Measurements from ENCODE around the gene ITIH4. TPM values are rescaled to one million over a fixed set of nuclear protein-coding genes. Genes with fewer than 3 reads are reported as not detected.
A peak's percentile ranks its signal among the peaks of the same experiment; 100 is the strongest.
"Not testable (repeated sequence)": the region's sequence is repeated elsewhere in the genome, so short reads cannot be mapped to it uniquely, and the experiment has no call there.

Gene ITIH4
- total and polyA plus RNA-seq, 4 donors = 25.0 to 368 (median 72.1) TPM

DNA sequence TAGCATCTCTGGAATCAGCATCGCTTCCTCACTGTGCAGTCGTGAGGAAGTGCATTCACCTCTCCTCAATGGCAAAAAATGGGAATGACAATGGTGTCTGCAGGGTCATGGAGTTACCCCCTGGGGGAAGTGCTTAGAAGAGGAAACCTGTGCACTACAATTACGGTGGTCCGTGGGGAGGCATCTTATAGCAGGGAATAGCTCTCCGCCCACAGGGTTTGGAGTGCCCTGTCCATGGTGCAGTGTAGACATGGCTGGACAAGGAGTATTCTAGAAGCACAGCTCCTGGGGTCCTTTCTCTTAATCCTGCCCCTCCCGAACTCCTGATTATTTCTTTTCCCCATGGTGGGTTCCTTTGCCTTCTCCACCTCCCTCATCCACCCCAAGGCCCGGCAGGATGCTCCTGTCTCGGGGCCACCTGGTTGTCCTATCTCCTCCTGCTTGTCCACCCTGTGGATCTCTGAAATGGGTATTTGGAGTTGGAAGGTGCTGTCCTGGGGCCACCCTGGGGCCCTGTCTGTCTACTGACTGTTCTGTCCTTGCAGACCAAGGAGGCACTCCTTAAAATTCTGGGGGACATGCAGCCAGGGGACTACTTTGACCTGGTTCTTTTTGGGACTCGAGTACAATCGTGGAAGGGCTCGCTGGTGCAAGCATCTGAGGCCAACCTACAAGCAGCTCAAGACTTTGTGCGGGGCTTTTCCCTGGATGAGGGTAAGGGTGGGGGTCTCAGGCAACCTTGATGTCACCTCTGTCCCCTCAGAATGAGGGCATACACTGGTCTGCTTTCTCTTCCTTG, 47.9 kb downstream of the ITIH4 start:
- 66 to 68% methylated on average over 12 of the region's 12 CpGs for WGBS, 2 donors
- ATAC-seq (ENCODE audit: low FRiP score) (no peak), DNase-seq (peak in 1 of 2 donors; percentile 61)
- Histone ChIP-seq H3K4me1 (ENCODE audit: control insufficient read depth in 1 of 2, insufficient read depth in 2 of 2, low read length in 2 of 2) (no peaks in the 10 kb centered on the region), H3K27me3 (ENCODE audit: control insufficient read depth in 1 of 2, insufficient read depth in 2 of 2, low read length in 1 of 2) (no peaks in the 10 kb centered on the region), H3K36me3 (ENCODE audit: control insufficient read depth in 1 of 2, insufficient read depth in 2 of 2, low read length in 1 of 2) (no peaks in the 10 kb centered on the region), H3K9me3 (ENCODE audit: control insufficient read depth, low read length) (no peaks in the 10 kb centered on the region), H3K27ac (ENCODE audit: low read depth in 1 of 2, low read length in 2 of 2) (no peak overlapping the region), H3K4me3 (ENCODE audit: low read length in 2 of 2) (no peak overlapping the region)
- intact Hi-C loops (cut with DNase I) = no loop called here

DNA sequence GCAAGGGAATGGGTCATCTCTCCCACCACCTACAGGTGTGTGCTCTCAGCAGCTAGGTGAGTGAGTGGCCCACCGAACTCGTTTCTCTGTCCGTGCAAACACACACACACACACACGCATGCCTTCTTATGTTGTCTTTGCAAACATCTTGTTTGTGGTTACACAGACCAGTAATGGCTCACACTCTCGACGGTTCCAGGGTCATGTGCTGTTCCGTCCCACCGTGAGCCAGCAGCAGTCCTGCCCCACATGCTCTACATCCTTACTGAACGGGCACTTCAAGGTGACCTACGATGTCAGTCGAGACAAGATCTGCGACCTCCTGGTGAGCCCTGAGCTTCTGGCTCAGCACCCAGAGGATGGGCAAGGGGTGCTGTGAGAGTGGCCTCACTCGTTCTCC, 48.7 kb downstream of the ITIH4 start:
- Histone ChIP-seq H3K36me3 (ENCODE audit: control insufficient read depth in 1 of 2, insufficient read depth in 2 of 2, low read length in 1 of 2) (no peaks in the 10 kb centered on the region), H3K27me3 (ENCODE audit: control insufficient read depth in 1 of 2, insufficient read depth in 2 of 2, low read length in 1 of 2) (no peaks in the 10 kb centered on the region), H3K9me3 (ENCODE audit: control insufficient read depth, low read length) (no peaks in the 10 kb centered on the region), H3K4me3 (ENCODE audit: low read length in 2 of 2) (no peak overlapping the region), H3K27ac (ENCODE audit: low read depth in 1 of 2, low read length in 2 of 2) (no peak overlapping the region), H3K4me1 (ENCODE audit: control insufficient read depth in 1 of 2, insufficient read depth in 2 of 2, low read length in 2 of 2) (no peaks in the 10 kb centered on the region)
- ATAC-seq (ENCODE audit: low FRiP score) = no peak
- peak in 1 of 2 donors; percentile 43 for DNase-seq
- intact Hi-C loops (cut with DNase I) = no loop called here
- WGBS, 2 donors = 58 to 60% methylated on average over 13 of the region's 13 CpGs

DNA sequence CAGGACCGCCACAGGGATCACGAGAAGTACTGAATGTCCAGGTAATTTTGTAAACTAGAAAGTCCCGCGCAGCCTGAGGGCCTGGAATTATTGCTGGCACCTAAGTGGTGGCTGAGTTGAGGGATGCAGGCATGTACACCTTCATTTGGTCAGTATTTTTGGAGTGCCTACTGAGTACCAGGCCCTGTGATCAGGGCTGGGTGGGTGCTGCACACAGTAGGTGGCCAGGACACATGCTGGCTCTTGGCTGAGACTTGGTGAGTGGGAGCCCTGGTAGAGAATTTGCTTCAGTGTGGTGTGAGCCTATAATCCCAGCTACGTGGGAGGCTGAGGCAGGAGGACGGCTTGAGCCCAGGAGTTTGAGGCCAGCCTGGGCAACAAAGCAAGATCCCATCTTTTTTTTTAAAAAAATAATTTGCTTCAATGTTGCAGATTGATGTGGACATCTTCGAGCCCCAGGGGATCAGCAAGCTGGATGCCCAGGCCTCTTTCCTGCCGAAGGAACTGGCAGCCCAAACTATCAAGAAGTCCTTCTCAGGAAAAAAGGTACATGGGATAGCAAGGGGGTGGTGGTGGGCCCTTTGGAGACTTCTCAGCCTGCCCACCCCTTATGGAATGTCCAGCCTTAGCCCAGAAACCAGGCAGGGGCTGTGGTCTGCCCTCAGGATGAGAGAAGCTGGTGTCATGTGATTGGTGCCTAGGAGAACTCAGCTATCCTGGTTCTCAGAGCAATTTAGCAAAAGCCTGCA, 50.5 kb downstream of the ITIH4 start:
- H3K27ac ChIP-seq (ENCODE audit: low read depth in 1 of 2, low read length in 2 of 2) = no peak overlapping the region
- H3K27me3 ChIP-seq (ENCODE audit: control insufficient read depth in 1 of 2, insufficient read depth in 2 of 2, low read length in 1 of 2) = no peaks in the 10 kb centered on the region
- intact Hi-C loops (cut with DNase I) = loop anchor here in 1 of 2 donors (10.0 kb wide), 1 partner anchor 155 kb away; no protein-coding TSS in a partner anchor
- H3K4me1 ChIP-seq (ENCODE audit: control insufficient read depth in 1 of 2, insufficient read depth in 2 of 2, low read length in 2 of 2) = no peaks in the 10 kb centered on the region
- ATAC-seq (ENCODE audit: low FRiP score) (no peak), DNase-seq (peak in 1 of 2 donors; percentile 23)
- no peaks in the 10 kb centered on the region for H3K36me3 ChIP-seq (ENCODE audit: control insufficient read depth in 1 of 2, insufficient read depth in 2 of 2, low read length in 1 of 2)
- 87 to 91% methylated on average over 8 of the region's 8 CpGs for WGBS, 2 donors
- H3K4me3 ChIP-seq (ENCODE audit: low read length in 2 of 2) = no peak overlapping the region
- no peaks in the 10 kb centered on the region for H3K9me3 ChIP-seq (ENCODE audit: control insufficient read depth, low read length)

DNA sequence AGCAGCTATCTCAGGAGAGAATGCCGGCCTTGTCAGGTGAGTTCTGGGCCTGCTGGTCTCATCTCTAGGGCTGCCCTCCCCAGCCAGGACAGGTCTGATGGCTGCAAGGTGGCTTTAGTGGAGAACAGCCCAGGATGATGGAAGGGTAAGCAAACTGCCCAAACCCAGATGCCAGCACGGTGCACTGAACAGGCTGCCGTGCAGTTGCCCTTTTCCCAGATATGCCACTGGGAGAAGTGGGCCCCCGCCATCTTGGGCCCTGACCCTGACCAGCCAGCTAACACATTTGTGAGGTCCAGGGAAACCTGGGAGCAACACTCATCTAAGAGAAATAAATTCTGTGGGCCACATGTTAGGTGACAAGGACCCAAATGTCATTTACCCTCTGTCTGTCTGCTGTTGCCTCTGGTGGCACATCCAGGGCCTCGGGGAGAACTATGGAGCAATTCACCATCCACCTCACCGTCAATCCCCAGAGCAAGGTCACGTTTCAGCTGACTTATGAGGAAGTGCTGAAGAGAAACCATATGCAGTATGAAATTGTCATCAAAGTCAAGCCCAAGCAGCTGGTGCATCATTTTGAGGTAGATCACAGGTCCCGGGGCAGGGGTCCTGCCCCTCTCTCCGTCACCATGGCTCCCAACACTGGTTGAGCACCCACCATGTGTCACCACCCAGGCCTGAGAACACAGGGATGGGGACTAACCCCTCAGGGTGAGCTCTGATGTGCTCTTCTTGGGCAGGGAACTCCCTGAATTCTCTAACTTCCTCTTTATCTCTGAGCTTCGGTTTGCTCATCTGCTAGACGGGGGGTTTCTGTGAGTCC, 51.2 kb downstream of the ITIH4 start:
- Histone ChIP-seq H3K27ac (ENCODE audit: low read depth in 1 of 2, low read length in 2 of 2) (no peak overlapping the region), H3K4me1 (ENCODE audit: control insufficient read depth in 1 of 2, insufficient read depth in 2 of 2, low read length in 2 of 2) (no peaks in the 10 kb centered on the region), H3K36me3 (ENCODE audit: control insufficient read depth in 1 of 2, insufficient read depth in 2 of 2, low read length in 1 of 2) (no peaks in the 10 kb centered on the region), H3K27me3 (ENCODE audit: control insufficient read depth in 1 of 2, insufficient read depth in 2 of 2, low read length in 1 of 2) (no peaks in the 10 kb centered on the region), H3K9me3 (ENCODE audit: control insufficient read depth, low read length) (no peaks in the 10 kb centered on the region), H3K4me3 (ENCODE audit: low read length in 2 of 2) (no peak overlapping the region)
- ATAC-seq (ENCODE audit: low FRiP score) (no peak), DNase-seq (peak; percentile 45 to 50)
- intact Hi-C loops (cut with DNase I) = loop anchor here in 1 of 2 donors (10.0 kb wide), 1 partner anchor 156 kb away; no protein-coding TSS in a partner anchor
- 82 to 84% methylated on average over 11 of the region's 11 CpGs for WGBS, 2 donors

DNA sequence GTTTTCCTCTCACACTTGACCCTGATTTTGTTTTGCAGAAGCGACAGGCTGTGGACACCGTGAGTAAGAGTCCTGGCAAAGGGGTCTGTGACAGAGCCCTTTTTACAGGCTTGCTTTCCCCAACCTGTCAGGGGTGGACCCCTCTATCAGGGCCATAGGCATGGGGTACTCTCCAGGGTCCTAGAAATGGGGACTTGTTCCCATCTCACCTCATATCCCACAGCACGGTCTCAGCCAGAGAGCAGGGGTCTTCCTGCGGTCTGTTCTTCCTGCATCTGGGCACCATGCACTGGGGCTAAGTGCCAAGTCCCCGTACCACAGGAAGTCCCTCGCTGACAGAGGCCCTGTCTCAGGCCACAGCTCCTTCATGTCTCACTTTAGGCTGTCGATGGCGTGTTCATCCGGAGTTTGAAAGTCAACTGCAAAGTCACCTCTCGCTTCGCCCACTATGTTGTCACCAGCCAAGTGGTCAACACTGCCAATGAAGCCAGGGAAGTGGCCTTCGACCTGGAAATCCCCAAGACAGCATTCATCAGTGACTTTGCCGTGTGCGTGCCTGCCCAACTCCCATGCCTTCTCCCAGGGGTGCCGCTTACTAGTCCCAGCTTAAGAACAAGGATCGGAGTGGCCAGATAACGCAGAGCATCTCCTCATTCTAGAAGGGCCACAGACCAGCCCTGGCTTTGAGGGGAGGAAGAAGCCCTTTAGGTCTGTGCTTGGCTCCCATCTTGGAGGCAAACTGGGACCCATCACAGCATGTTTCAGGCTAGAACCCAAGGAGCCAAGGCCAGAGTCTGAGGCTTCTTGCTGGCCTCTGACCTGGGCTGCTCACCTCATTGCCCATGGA, 52.3 kb downstream of the ITIH4 start:
- no peak overlapping the region for H3K27ac ChIP-seq (ENCODE audit: low read depth in 1 of 2, low read length in 2 of 2)
- no peaks in the 10 kb centered on the region for H3K4me1 ChIP-seq (ENCODE audit: control insufficient read depth in 1 of 2, insufficient read depth in 2 of 2, low read length in 2 of 2)
- no peaks in the 10 kb centered on the region for H3K9me3 ChIP-seq (ENCODE audit: control insufficient read depth, low read length)
- H3K36me3 ChIP-seq (ENCODE audit: control insufficient read depth in 1 of 2, insufficient read depth in 2 of 2, low read length in 1 of 2) = no peaks in the 10 kb centered on the region
- WGBS, 2 donors = 80 to 82% methylated on average over 17 of the region's 17 CpGs
- no peaks in the 10 kb centered on the region for H3K27me3 ChIP-seq (ENCODE audit: control insufficient read depth in 1 of 2, insufficient read depth in 2 of 2, low read length in 1 of 2)
- no peak overlapping the region for H3K4me3 ChIP-seq (ENCODE audit: low read length in 2 of 2)
- intact Hi-C loops (cut with DNase I) = loop anchor here in 1 of 2 donors (10.0 kb wide), 1 partner anchor 157 kb away; no protein-coding TSS in a partner anchor
- ATAC-seq (ENCODE audit: low FRiP score) (no peak), DNase-seq (peak in 1 of 2 donors; percentile 26)

DNA sequence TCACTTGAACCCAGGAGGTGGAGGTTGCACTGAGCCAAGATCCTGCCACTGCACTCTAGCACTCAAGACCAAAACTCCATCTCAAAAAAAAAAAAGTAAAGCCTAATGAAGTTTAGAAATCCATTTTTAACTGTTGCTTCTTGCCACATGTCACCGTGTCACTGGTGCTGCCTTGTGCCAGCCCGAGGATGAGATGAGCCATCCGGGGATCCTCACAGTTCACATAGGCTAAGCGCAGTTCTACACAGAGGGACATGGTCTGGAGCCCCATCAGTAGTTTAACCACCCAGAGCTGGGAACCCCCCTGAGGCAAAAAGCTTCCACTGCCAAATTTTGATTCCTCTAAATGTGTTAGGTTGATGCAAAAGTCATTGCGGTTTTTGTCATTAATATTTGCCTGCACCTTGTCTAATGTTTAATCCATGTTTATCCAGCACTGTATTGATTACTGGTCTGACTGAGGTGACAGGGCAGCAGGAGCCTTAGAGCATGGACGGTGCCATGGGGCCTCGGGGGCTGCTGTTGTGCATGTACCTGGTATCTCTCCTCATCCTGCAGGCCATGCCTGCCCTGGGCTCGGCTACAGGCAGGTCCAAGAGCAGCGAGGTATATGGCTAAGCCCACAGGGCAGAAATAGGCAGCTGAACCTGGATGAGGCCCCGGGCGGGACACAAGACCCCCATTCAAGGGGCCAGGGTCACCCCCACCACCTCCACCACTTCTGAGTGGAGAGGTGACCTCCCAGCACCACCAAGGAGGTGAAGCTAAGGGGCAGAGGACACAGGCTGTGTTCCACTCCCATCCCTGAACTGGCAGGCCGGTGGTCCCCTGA, 53.1 kb downstream of the ITIH4 start, which contains the start of gene ITIH1:
Gene ITIH1, plus strand, starts transcription at position 473 of the 832 bp plus-strand sequence. Its CDS starts 17 bp downstream, at position 490.
- intact Hi-C loops (cut with DNase I) = loop anchor here in 1 of 2 donors (10.0 kb wide), 1 partner anchor 157 kb away; no protein-coding TSS in a partner anchor
- no peaks in the 10 kb centered on the region for H3K9me3 ChIP-seq (ENCODE audit: control insufficient read depth, low read length)
- no peak within 1 kb of the TSS for H3K4me3 ChIP-seq (ENCODE audit: low read length in 2 of 2)
- DNase-seq = peak in 1 of 2 donors; percentile 56
- no peaks in the 10 kb centered on the region for H3K27me3 ChIP-seq (ENCODE audit: control insufficient read depth in 1 of 2, insufficient read depth in 2 of 2, low read length in 1 of 2)
- no peaks in the 10 kb centered on the region for H3K4me1 ChIP-seq (ENCODE audit: control insufficient read depth in 1 of 2, insufficient read depth in 2 of 2, low read length in 2 of 2)
- no peak within 1 kb of the TSS for H3K27ac ChIP-seq (ENCODE audit: low read depth in 1 of 2, low read length in 2 of 2)
- no peak for ATAC-seq (ENCODE audit: low FRiP score)
- H3K36me3 ChIP-seq (ENCODE audit: control insufficient read depth in 1 of 2, insufficient read depth in 2 of 2, low read length in 1 of 2) = no peaks in the 10 kb centered on the region
- 88 to 90% methylated on average over 12 of the region's 12 CpGs for WGBS, 2 donors

DNA sequence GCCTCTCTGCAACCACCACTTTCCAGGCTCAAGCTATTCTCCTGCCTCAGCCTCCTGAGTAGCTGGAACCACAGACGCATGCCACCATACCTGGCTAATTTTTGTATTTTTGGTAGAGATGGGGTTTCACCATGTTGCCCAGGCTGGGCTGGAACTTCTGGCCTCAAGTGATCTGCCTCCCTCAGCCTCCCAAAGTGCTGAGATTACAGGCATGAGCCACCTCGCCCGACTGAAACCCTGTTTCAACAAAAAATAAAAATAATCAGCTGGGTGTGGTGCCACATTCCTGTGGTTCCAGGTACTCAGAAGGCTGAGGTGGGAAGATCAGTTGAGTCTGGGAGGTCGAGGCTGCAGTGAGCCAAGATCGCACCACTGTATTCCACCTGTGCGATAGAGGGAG, 54.0 kb downstream of the ITIH4 start:
- not testable (repeated sequence) for ATAC-seq (ENCODE audit: low FRiP score); DNase-seq
- intact Hi-C loops (cut with DNase I) = loop anchor here in 1 of 2 donors (10.0 kb wide), 1 partner anchor 158 kb away; no protein-coding TSS in a partner anchor

More for the DNA sequence above, 54.0 kb downstream of the ITIH4 start:
- H3K4me3 ChIP-seq (ENCODE audit: low read length in 2 of 2); H3K4me1 ChIP-seq (ENCODE audit: control insufficient read depth in 1 of 2, insufficient read depth in 2 of 2, low read length in 2 of 2); H3K36me3 ChIP-seq (ENCODE audit: control insufficient read depth in 1 of 2, insufficient read depth in 2 of 2, low read length in 1 of 2); H3K27ac ChIP-seq (ENCODE audit: low read depth in 1 of 2, low read length in 2 of 2); H3K9me3 ChIP-seq (ENCODE audit: control insufficient read depth, low read length); H3K27me3 ChIP-seq (ENCODE audit: control insufficient read depth in 1 of 2, insufficient read depth in 2 of 2, low read length in 1 of 2): not testable (repeated sequence)
- WGBS, 2 donors = 82 to 83% methylated on average over 6 of the region's 6 CpGs

Measured in aorta (tissue), 5 donors.